ENCODE results near the gene MYBL2.
"Not testable (repeated sequence)": the region's sequence is repeated elsewhere in the genome, so short reads cannot be mapped to it uniquely, and the experiment has no call there.

The MYBL2 gene

GRCh38 chr20:43755390-43755789 lies 88.5 kb downstream of the MYBL2 start:
- no peak for DNase-seq

DNA sequence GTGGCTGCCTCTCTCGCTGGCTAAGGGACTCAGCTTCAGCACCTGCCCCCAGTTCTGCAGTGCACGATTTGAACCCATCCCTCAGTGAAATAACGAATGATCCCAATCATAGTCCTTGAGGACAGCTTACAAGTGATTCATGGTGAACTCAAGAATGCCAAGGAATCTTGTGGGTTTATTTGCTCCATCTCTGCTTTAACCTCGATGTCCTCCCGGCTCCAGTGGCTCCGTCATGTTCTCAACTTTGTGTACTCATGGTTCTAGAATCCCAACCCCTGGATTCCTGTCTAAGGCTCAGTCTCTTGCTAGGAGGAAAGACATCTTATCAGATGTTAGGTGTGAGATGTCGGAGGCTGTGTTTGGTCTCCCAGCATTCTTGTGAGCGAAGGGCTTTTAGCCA lies 88.9 kb downstream of the MYBL2 start:
- DNase-seq: no peak

DNA sequence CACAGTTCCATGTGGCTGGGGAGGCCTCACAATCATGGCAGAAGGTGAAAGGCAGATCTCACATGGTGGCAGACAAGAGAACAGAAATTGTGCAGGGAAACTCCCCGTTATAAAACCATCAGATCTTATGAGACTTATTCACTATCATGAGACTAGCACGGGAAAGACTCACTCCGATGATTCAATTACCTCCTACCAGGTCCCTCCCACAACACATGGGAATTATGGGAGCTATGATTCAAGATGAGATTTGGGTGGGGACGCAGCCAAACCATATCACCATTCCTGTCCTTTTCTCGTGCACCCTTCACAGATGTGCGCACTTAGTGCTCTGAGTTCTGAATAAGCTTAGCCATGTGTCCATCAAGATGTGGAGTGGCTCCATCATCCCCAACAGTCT lies 91.0 kb downstream of the MYBL2 start:
- DNase-seq: not testable (repeated sequence)

DNA sequence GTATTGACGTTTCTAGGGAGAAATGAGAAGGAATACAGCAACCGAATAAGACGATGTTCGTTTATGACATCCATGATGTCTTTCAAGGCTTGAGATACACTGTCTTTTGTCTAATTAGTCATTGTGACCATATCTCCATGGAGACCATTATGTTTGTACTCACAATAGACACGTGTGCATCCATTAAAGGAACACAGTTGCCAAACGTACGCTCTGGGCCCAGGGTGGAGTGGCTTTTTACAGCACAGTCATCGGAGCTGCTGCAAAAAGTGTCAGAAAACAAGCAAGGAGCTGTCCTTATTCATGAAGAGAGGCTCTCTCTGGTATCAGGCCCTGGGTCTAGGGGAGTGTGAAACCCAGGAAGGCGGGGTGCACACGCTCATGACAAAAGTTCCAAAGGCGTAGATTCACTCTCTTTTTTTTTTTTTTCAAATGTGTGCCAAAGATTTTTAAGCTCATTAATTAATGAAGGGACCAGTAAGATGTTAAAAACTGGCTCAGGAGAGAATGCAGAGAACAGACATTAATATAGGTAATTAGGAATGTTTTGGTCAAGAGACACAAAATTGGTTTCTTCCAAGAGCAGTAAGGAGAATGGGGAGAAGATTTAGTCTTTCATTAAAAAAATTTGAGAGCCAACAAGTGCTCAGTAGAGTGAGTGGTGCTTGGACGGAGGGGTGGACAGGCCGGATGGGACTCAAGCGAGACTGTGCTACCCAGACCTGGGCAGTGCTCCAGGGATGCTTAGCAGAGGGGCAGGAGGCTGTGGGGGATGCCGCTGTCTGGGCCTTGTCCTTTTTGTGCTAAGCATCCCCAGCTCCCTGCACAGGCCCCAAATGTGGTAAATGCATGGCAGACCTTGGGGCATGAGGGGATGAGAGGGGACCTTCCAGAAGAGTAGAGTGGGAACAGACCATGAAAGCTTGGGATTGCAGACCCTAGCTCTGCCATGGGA lies 94.7 kb downstream of the MYBL2 start:
- no peak for DNase-seq

DNA sequence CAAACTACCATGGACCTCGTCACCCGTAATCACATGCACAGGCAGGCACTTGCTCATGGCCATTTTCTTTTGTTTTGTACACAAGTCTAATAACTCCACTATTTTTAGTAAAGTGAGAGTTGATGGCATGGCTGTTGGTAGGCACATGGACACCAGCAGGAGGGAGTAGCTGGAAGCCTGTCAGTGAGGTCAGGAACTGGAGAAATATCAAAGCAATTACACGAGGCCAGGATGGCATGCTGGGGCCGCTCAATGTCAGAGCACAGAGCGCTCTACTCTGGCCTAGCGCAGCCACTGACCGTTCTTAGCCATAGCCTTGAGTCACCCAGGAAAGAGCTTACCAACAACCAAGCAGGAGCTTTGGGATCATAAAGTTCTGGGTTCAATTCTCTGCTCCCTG lies 96.0 kb downstream of the MYBL2 start:
- DNase-seq: no peak

GRCh38 chr20:43765916-43766315 lies 99.0 kb downstream of the MYBL2 start:
- DNase-seq: no peak
